Measurements from ENCODE around the gene COX6A1. TPM values are rescaled to one million over a fixed set of nuclear protein-coding genes. Genes with fewer than 3 reads are reported as not detected.
"Not testable (repeated sequence)": the region's sequence is repeated elsewhere in the genome, so short reads cannot be mapped to it uniquely, and the experiment has no call there.

COX6A1 gene
- total RNA-seq, 3 donors from 2014 or later = 464 to 649 (median 599) TPM

- H3K36me3 ChIP-seq = no peaks in the 10 kb centered on the region
These were observed 42.3 kb downstream of the COX6A1 start for GRCh38 chr12:120480211-120480610.

GRCh38 chr12:120481022-120481767 is 43.3 kb downstream of the COX6A1 start:
- no peaks in the 10 kb centered on the region for H3K36me3 ChIP-seq
- H3K4me1 ChIP-seq = no peaks in the 10 kb centered on the region
- TF ChIP-seq CTCF (IDR thresholded peaks at IDR 0.05) (no peak), POLR2A (IDR thresholded peaks at IDR 0.05) (no peak), POLR2AphosphoS5 (IDR thresholded peaks at IDR 0.05) (no peak)
- H3K9me3 ChIP-seq = no peaks in the 10 kb centered on the region
- intact Hi-C loops (cut with DNase I; ENCODE audit: low total_unique reads) = no loop called here
- H3K4me3 ChIP-seq = no peak overlapping the region
- DNase-seq (ENCODE audit: low spot score in 2 of 2) = no peak
- H3K27ac ChIP-seq = no peak overlapping the region
- H3K27me3 ChIP-seq = no peaks in the 10 kb centered on the region

More at GRCh38 chr12:120480211-120480610, 42.3 kb downstream of the COX6A1 start:
- Histone ChIP-seq H3K9me3 (no peaks in the 10 kb centered on the region), H3K27ac (no peak overlapping the region), H3K4me1 (no peaks in the 10 kb centered on the region), H3K27me3 (no peaks in the 10 kb centered on the region), H3K4me3 (no peak overlapping the region)
- intact Hi-C loops (cut with DNase I; ENCODE audit: low total_unique reads) = no loop called here
- TF ChIP-seq CTCF (IDR thresholded peaks at IDR 0.05) (no peak), POLR2A (IDR thresholded peaks at IDR 0.05) (no peak), POLR2AphosphoS5 (IDR thresholded peaks at IDR 0.05) (no peak)
- DNase-seq (ENCODE audit: low spot score in 2 of 2) = no peak

- no peak for TF ChIP-seq POLR2A (IDR thresholded peaks at IDR 0.05)
- no peak for TF ChIP-seq CTCF (IDR thresholded peaks at IDR 0.05)
- no peak for TF ChIP-seq POLR2AphosphoS5 (IDR thresholded peaks at IDR 0.05)
- intact Hi-C loops (cut with DNase I; ENCODE audit: low total_unique reads) = no loop called here
- Histone ChIP-seq H3K27ac (no peak overlapping the region), H3K4me3 (no peak overlapping the region), H3K9me3 (no peaks in the 10 kb centered on the region), H3K27me3 (no peaks in the 10 kb centered on the region), H3K4me1 (no peaks in the 10 kb centered on the region), H3K36me3 (no peaks in the 10 kb centered on the region)
- no peak for DNase-seq (ENCODE audit: low spot score in 2 of 2)
These were observed 45.7 kb downstream of the COX6A1 start for GRCh38 chr12:120483621-120484020.

GRCh38 chr12:120485961-120486881 is 48.3 kb downstream of the COX6A1 start:
- TF ChIP-seq POLR2A (IDR thresholded peaks at IDR 0.05) = no peak
- no peak for TF ChIP-seq POLR2AphosphoS5 (IDR thresholded peaks at IDR 0.05)
- TF ChIP-seq CTCF (IDR thresholded peaks at IDR 0.05) = no peak
- DNase-seq (ENCODE audit: low spot score in 2 of 2) = no peak
- Histone ChIP-seq H3K9me3 (no peaks in the 10 kb centered on the region), H3K4me3 (no peak overlapping the region), H3K27me3 (no peaks in the 10 kb centered on the region), H3K36me3 (no peaks in the 10 kb centered on the region), H3K27ac (no peak overlapping the region), H3K4me1 (no peaks in the 10 kb centered on the region)
- intact Hi-C loops (cut with DNase I; ENCODE audit: low total_unique reads) = no loop called here

GRCh38 chr12:120487552-120487951 is 49.6 kb downstream of the COX6A1 start:
- DNase-seq (ENCODE audit: low spot score in 2 of 2); H3K36me3 ChIP-seq; H3K27ac ChIP-seq; intact Hi-C loops (cut with DNase I; ENCODE audit: low total_unique reads); H3K4me1 ChIP-seq; H3K4me3 ChIP-seq; H3K27me3 ChIP-seq; H3K9me3 ChIP-seq: not testable (repeated sequence)

Measured in breast epithelium (tissue), 4 donors.